Activated T-helper 2 cell treated with anti-CD3 and anti-CD28 coated beads, Interferon-gamma antibody, Interleukin-2, Interleukin-4, amounts not matched to agents 10 μg/mL and 5 μg/mL and 100 μg/mL, durations not matched to agents 14 hours and 24 hours and 36 hours (primary cell): ENCODE measurements around the gene ICA1. TPM values are rescaled to one million over a fixed set of nuclear protein-coding genes. Genes with fewer than 3 reads are reported as not detected.
"Not testable (repeated sequence)": the region's sequence is repeated elsewhere in the genome, so short reads cannot be mapped to it uniquely, and the experiment has no call there.

ENCODE experiments used
- DNase-seq: peaks from one replicate; pipeline ENCODE4 v3.0.0; 2021; ENCODE audit warnings: low spot score
- H3K27ac Mint-ChIP-seq: one replicate; pipeline ENCODE4 v1.8.0; 2021; ENCODE audit warnings: mixed read lengths
- H3K27me3 Mint-ChIP-seq: one replicate; pipeline ENCODE4 v1.8.0; 2021; ENCODE audit warnings: low read depth, mixed read lengths
- H3K36me3 Mint-ChIP-seq: one replicate; pipeline ENCODE4 v1.8.0; 2021; ENCODE audit warnings: low read depth, mixed read lengths
- H3K4me1 Mint-ChIP-seq: one replicate; pipeline ENCODE4 v1.8.0; 2021; ENCODE audit warnings: low read depth, mixed read lengths
- H3K4me3 Mint-ChIP-seq: one replicate; pipeline ENCODE4 v1.8.0; 2021; ENCODE audit warnings: low read depth, mild to moderate bottlenecking, moderate library complexity, mixed read lengths
- H3K9me3 Mint-ChIP-seq: one replicate; pipeline ENCODE4 v1.8.0; 2021; ENCODE audit warnings: mixed read lengths
- intact Hi-C: fragments of 100-400 bp; cut with micrococcal nuclease; formaldehyde crosslinking; loops from one replicate; pipeline ENCODE4 v1.15.1; 2023
- total RNA-seq: library from RNA; stranded (reverse); gene quantifications from 2 replicates; pipeline ENCODE4 v1.2.3, GENCODE V29; 2022

Gene ICA1
- total RNA-seq, 1 donor from 2014 or later: 4.8 TPM

DNA sequence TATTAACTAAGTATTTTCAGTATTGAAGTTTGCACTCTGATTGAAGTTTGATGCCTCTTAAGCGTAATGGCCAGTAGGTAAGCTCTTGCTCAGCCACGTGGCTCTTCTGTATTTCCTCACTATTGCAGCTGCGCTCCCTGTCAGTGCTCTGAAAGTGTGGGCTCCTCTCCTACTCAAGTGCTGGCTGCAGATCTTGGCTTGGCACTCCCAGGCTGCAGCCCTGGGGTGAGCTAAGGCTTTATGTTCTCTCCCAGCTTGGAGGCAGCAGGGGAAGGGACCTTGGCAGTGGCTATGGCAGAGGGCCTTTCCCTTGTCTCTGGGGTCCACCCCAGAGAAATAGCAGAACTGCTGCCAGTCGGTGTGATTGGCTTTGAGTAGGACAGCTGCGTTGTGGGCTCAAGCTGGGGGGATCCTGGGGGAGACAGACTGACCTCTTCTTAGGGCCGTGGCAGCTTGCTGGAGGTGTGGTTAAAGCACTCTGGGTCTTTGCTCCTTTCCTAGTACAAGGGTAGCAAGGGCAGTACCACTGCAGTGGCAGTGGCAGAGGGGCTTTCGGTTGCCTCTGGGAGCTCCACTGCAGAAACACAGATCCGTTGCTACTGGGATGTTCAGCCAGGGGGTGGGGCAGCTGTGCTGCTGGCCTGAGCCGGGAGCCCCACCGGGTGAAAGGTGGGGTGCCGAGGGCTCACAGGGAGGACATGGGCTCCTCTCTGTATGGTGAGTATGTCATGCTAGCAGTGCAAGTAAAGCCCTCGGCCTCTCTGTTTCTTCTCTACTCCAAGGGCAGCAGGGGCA is 192.9 kb downstream of the ICA1 start:
- Mint-ChIP-seq H3K27me3 (no peaks in the 10 kb centered on the region), H3K36me3 (peaks cover 69% of the 10 kb centered on the region), H3K4me3 (no peak overlapping the region), H3K9me3 (peaks cover 18% of the 10 kb centered on the region), H3K4me1 (peaks cover 22% of the 10 kb centered on the region), H3K27ac (no peak overlapping the region)
- intact Hi-C loops: no loop called here
- no peak for DNase-seq

DNA sequence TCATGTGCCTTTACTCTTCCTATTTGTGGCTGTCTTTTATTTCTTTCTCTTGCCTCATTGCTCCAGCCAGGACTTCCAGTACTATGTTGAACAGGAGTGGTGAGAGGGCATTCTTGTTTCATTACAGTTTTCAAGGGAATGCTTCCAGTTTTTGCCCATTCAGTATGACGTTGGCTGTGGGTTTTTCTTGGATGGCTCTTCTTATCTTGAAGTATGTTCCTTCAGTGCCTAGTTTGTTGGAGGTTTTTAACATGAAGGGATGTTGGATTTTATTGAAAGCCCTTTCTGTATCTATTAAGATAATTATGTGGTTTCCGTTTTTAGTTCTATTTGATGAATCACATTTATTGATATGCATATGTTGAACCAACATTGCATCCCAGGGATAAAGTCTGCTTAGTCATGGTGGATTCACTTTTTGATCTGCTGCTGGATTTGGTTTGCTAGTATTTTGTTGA is 196.6 kb downstream of the ICA1 start:
- intact Hi-C loops: no loop called here
- H3K27ac Mint-ChIP-seq: no peak overlapping the region
- peaks cover 75% of the 10 kb centered on the region for H3K36me3 Mint-ChIP-seq
- H3K9me3 Mint-ChIP-seq: peaks cover 29% of the 10 kb centered on the region
- DNase-seq: no peak
- H3K27me3 Mint-ChIP-seq: no peaks in the 10 kb centered on the region
- H3K4me3 Mint-ChIP-seq: no peak overlapping the region
- H3K4me1 Mint-ChIP-seq: peaks cover 16% of the 10 kb centered on the region

DNA sequence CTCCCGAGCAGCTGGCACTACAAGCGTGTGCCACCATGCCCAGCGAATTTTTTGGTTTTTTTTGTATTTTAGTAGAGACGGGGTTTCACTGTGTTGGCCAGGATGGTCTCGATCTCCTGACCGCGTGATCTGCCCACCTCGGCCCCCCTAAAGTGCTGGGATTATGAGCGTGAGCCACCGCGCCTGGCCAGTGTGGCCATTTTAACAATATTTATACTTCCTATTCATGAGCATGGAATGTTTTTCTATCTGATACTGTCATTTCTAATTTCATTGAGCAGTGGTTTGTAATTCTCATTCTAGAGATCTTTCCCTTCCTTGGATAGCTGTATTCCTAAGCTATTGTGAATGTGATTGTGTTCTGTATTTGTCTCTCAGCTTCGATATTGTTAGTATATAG is 197.1 kb downstream of the ICA1 start:
- no peak overlapping the region for H3K27ac Mint-ChIP-seq
- peaks cover 16% of the 10 kb centered on the region for H3K4me1 Mint-ChIP-seq
- no peak overlapping the region for H3K4me3 Mint-ChIP-seq
- intact Hi-C loops: no loop called here
- H3K36me3 Mint-ChIP-seq: peaks cover 80% of the 10 kb centered on the region
- H3K9me3 Mint-ChIP-seq: peaks cover 29% of the 10 kb centered on the region
- no peaks in the 10 kb centered on the region for H3K27me3 Mint-ChIP-seq
- no peak for DNase-seq

DNA sequence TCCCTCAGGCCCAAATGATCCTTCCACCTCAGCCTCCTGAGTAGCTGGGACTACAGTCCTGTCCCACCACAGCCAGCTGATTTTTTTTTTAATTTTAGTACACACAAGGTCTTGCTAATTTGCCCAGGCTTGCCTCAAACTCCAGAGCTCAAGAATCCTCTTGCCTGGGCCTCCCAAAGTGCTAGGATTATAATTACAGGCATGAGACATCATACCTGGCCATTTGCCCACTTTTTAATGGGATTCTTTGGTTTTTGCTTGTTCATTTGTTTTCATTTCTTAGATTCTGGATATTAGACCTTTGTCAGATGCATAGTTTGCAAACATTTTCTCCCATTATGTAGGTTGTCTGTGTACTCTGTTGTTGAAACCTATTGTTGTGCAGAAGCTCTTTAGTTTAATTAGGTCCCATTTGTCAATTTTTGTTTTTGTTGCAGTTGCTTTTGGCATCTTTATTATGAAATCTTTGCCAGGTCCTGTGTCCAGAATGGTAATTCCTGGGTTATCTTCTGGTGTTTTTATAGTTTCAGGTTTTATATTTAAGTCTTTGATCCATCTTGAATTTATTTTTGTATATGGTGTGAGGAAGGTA is 198.2 kb downstream of the ICA1 start:
- Mint-ChIP-seq H3K27me3 (no peaks in the 10 kb centered on the region), H3K9me3 (peaks cover 29% of the 10 kb centered on the region), H3K36me3 (peaks cover 82% of the 10 kb centered on the region), H3K4me3 (no peak overlapping the region), H3K4me1 (peaks cover 18% of the 10 kb centered on the region), H3K27ac (no peak overlapping the region)
- intact Hi-C loops: no loop called here
- no peak for DNase-seq

DNA sequence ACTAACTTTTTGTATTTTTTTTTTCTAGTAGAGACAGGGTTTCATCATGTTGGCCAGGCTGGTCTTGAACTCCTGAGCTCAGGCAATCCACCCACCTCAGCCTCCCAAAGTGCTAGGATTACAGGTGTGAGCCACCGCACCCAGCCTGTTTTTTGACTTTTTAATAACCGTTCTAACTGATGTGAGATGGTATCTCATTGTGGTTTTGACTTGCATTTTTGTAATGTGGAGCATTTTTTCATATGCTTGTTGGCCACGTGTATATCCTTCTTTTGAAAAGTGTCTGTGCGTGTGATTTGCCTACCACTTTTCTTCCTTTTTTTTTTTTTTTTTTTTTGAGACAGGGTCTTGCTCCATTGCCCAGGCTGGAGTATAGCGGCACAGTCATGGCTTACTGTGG is 198.7 kb downstream of the ICA1 start:
- H3K4me3 Mint-ChIP-seq, H3K27me3 Mint-ChIP-seq, intact Hi-C loops, H3K27ac Mint-ChIP-seq, DNase-seq: not testable (repeated sequence)
- H3K4me1 Mint-ChIP-seq: peaks cover 17% of the 10 kb centered on the region
- H3K36me3 Mint-ChIP-seq: peaks cover 80% of the 10 kb centered on the region
- peaks cover 29% of the 10 kb centered on the region for H3K9me3 Mint-ChIP-seq

Other genes starting within 250 kb of the ICA1 start
- not detected in 2 replicates for gene NXPH1, start 171.4 kb upstream of the ICA1 start, total RNA-seq